ENCODE data around the gene BTNL9.

- TF ChIP-seq POLR2A (IDR thresholded peaks at IDR 0.05; ENCODE audit: low read depth, low read length), result no peak
- no peak for TF ChIP-seq POLR2AphosphoS5 (IDR thresholded peaks at IDR 0.05; ENCODE audit: low read depth, low read length)
- TF ChIP-seq TAF1 (IDR thresholded peaks at IDR 0.05; ENCODE audit: borderline replicate concordance, low read depth, low read length), result no peak
Observed at GRCh38 chr5:181058786-181059296, 18.8 kb downstream of the BTNL9 start.

Measured in GM12892 (cell line).